ENCODE measurements around the gene ATXN2.
"Not testable (repeated sequence)": the region's sequence is repeated elsewhere in the genome, so short reads cannot be mapped to it uniquely, and the experiment has no call there.

GRCh38 chr12:111555313-111555712 is 43.8 kb downstream of the ATXN2 start:
- TF ChIP-seq EZH2 (IDR thresholded peaks at IDR 0.05; ENCODE audit: low read depth); CTCF (conservative IDR thresholded peaks at IDR 0.05): not testable (repeated sequence)
